NCI-H1105 (cell line): ENCODE results near the gene WWOX.

Source experiments
- DNase-seq: peaks from one replicate; lab custom pipeline; 2025; lab: John Stamatoyannopoulos, UW

Gene WWOX

DNA sequence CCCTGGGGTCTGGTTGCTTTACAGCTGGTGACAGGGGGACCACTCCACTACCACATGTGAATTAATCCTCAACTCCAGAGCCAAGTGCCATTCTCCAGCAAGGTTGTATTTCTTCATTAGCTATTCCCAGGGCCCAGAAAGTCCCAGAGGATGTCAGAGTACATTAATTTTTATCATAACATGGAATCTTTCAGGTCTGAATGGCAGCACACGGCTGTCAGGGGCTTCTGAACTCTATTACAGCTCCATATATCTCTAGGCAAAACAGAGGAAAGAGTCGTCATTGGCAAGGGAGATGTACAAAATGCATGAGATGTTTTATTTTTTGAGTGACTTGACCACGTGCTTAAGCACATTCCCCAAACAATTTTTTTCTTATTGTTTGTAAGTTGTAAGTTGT, 303.4 kb downstream of the WWOX start:
- DNase-seq = no peak

DNA sequence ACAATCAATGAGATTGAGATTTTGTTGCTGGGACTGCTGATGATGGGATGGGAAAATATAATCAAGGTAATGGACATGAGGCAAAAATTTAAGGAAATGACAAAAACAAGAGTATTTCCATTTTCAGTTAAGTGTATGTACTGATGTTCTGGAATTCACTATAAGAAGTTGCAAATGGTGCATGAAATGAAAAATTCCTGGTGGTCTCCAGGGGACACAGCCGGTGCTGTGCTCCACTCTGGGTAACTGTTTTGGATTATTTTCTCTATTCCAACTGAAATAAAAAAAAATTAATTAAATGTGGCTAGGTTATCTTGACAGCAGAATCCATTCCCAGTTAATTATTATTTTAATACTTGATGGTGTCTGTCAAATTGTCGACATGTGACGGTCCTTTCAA, 305.6 kb downstream of the WWOX start:
- DNase-seq = no peak

DNA sequence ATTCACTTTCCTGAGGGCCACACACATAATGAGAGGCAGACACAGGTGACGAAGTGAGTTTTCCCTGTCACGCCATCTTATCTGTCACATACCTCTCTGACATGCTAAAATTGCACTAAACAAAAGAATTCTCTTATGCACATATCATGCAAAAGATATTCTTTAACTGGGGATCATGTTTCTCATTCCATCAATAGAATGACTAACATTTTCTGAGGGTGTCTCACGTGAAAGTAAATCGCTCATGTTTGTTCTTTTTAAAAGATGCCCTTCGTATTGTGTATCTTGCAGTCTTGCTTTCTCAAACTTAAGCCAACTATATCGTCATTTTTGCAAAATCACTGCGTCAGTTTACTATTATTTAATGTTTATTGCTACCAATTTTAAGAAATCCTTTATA, 306.4 kb downstream of the WWOX start:
- DNase-seq = no peak

DNA sequence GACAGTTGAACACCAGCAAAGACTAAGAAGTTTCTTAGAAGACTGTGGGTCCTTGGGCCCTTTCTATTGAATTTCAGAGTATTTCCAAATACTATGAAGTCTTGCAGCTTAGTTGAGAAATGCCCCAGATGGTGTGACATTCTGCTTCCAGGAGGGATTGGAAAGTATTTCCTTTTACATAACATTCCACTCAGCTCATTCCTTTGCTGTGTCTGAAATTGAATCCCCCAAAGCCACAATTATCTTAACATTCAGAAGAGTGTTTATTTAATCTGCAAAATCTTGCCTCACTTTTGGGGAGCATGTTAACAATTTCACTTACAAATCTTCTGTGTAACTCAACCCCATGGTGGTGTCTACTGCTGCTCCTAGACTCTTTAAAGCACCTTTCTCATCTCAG, 307.7 kb downstream of the WWOX start:
- DNase-seq = no peak

DNA sequence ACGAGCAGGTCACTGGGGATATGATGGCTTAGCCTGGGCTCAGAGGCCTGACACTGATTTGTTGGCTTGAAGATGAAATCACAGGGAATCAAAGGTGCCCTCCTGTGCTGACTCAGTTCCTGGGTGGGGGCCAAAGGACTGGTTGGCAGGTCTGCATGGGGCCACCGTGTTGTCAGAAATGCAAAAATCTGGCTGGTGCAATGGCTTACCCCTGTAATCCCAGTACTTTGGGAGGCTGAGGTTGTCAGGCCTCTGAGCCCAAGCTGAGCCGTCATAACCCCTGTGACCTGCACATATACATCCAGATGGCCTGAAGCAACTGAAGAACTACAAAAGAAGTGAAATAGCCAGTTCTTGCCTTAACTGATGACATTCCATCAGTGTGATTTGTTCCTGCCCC, 314.2 kb downstream of the WWOX start:
- DNase-seq = no peak

DNA sequence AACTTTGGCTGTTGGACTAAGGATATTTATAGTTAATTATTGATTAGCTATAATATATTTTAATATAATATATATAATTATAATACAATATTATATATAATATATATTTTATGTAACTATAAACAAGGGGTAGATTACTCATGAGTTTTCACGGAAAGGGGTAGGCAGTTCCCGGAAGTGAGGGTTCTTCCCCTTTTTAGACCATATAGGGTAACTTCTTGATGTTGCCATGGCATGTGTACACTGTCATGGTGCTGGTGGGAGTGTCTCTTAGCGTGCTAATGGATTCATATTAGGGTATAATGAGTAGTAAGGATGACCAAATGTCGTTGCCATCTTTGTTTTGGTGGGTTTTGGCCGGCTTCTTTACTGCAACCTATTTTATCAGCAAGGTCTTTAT, 315.6 kb downstream of the WWOX start:
- no peak for DNase-seq

DNA sequence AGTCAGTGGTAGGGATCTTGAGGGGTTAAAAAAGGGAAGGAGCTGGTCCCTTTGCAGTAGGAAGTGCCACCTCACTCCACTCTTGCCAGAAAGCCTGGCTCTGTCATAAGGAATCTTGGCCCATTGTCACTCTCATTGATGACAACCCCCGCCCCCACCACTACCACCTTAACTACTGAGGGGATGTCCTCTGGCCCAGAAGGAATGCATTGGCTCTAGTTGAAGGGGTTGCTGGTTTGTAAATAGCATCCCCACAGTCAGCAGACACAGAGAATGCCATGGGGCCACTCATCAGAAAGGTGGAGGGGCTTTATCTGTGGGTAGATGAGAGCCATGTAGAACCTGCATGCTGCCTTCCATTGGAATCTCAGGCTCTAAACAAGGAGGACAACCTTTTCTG, 316.2 kb downstream of the WWOX start:
- no peak for DNase-seq

DNA sequence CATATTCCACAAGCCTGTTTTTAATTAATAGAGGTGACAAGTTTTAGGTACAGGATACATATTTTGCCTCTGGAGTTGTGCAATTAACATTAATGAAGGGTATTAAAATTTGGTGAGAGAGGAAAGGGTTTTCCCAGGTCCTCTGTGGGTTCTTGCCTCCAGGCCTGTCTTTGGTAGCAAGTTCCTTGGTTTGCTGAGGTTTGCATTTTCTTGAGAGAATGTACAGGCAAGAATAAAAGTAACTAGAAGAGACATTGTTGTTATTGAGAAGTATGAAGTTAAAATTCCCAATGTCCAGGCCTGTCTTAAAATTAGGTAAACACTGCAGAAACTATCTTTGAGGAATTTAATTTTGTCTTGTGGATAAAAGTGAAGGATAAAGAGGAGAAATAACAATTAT, 316.9 kb downstream of the WWOX start:
- no peak for DNase-seq

DNA sequence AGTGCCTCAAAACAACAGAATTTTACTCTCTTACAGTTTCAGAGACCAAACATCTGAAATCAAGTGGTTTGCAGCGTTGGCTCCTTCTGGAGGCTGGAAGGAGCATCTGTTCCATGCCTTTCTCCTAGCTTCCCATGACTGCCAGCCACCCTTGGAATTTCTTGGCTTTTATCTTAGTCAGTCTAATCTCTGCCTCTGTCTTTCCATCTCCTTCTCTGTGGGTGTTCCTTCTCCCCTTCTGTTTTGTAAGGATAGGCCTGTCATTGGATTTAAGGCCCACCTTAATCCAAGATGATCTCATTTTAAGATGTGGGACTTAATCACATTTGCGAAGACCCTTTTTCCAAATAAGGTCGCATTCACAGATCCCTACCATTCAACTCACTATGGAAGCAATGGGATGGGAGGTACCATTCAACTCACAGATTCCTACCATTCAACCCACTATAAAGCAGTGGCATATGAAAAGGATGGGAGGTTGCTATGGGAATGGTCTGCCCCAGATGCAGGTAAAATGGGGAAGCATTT, 321.8 kb downstream of the WWOX start:
- DNase-seq = no peak

DNA sequence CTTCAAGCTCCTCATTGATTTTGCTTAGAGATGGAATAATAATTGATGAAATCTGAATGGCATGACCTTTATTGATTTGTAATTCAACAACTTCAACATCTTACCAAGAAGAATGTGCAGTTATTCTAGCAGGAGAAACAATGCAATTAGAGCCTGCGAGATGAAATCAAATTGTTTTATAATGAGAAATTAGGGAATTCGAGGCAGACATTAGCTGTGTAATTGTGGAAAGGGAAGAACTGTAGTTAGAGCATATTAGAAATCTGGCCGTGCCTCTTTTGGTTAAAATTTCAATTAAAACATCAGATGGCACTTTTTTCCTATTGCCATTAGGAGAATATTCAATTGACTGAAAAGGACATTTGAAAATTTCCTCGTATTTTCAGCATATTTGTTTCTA, 325.8 kb downstream of the WWOX start:
- DNase-seq = no peak

DNA sequence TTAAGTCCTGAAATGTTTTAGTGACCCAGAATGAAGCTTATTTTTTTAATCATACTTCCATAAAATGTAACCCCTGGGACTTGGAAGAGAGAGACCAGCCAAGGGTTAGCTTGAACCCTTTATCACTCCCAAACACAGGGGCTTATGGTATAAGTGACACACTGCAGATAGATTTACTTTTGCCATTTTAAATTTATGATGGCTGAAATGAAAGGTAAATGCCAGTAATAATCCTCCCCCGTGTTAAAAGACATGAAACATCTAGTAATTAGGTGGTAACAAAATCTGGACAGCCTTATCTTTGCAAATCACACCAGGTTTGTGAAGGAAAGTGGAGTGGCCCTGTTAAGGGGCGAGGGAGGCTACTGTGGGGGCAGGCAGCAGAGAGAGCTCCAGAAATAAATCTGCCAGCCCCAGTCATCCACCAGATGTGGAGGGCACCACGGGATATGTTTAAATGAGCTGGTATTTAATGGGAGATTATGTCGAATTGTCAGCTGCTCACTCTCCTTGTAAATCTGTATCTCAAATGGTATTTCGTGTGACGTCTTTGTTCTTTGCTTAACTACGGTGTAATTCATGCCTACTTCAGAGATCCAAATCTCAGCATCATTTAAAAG, 326.5 kb downstream of the WWOX start:
- DNase-seq = no peak

DNA sequence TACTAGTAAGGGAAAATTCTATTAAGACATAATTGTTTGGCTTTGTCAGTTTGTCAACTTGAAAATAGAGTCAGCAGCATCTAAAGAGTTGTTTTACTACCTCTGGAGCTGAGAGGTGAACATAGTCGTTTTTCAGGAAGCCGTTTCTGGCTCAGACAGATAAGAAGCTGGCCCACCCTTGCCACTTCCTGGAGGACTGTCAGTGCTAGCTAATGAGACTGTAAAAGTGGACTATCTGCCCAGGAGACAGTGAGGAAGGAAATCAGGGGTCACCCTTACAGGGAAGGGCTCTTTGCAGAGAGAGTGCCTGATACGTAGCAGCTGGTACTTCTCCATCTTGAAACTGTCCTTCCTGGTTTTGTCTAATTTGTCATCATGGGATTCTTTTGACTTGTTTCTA, 328.7 kb downstream of the WWOX start:
- no peak for DNase-seq

DNA sequence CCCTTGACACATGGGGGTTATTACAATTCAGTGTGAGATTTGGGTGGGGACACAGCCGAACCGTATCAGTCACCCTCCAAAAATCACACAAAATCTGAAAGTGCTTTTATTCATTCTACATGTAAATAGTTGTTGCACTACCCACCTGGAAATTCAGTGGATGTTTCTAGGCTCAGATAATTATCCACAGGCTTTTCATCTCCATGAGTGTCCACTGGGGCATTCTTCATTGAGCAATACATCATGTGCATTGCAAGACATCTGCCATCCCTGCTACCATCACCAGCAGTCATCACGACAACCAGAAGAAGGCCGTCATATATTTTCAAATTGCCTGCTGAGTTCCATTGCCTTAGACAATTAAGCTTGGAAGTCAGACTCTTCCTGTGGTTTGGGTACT, 330.8 kb downstream of the WWOX start:
- no peak for DNase-seq

DNA sequence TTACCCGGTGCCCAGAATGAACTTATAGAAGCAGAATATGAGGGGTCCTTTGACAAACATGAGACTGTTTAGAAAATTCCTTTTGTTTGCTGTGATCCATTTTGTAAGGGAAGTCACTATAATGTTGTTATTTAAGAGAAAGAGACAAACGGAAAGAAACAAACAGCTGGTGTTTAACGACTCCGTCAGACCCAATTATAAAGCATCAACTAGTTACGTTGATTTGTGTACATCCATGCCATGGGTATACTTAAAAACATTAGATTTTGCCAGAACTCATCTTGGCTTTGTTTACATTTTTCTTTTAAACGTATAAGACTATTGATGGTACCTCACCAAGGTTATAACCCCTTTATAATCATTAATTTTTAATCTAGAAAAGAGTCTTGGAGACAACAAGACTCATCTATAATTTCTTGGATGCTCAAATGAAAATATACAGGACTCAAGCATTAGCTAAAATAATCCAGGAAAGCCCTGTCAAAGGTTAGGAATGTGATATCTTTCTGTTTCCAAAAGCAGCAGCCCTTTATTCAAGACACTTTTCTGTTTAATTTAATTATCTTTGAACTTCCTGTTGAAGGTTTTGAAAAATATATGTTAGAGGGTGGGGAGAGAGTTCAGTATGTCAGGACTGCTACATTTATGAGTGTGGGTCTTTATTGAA, 331.7 kb downstream of the WWOX start:
- no peak for DNase-seq

DNA sequence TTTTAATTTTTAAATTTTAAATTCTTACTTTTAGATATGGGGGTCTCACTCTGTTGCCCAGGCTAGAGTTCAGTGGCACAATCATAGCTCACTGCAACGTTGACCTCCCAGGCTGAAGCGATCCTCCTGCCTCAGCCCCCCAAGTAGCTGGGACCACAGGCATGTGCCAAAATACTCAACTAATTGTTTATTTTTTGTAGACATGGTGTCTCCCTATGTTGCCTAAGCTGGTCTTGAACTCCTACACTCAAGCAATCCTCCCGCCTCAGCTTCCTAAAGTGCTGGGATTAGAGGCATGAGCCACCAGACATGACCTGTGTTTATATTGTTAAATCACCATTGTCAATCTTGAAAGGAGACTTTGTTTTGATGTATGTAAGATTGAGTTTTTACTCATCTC, 332.2 kb downstream of the WWOX start:
- no peak for DNase-seq

DNA sequence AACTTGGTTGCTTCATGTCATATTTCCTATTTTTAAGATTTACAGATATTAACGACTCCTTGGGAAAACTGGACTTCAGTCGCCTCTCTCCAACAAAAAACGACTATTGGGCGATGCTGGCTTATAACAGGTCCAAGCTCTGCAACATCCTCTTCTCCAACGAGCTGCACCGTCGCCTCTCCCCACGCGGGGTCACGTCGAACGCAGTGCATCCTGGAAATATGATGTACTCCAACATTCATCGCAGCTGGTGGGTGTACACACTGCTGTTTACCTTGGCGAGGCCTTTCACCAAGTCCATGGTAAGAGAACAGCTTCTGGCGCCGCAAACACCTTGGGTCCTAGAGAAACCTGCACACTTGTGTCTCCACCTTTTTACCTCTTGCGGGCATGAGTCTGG, 333.0 kb downstream of the WWOX start:
- DNase-seq = no peak

DNA sequence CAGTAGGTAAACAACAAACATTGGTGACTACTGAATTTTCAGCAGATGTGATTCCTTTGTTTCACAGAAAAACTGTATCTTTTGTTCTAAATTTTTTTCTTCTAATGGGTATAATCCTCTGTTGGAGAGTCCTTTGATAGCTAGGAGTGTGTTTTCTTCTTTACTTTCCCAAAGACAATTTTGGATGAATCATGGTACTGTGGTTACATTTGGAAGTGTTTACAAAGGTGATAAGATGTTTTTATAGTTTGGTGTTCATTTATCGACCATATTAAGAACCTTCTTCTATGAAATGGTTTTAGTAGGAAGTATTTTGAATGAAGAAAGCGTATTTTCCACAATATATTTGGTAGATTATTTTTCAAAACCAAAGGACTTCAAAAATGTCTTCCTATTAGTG, 333.7 kb downstream of the WWOX start:
- DNase-seq = no peak

DNA sequence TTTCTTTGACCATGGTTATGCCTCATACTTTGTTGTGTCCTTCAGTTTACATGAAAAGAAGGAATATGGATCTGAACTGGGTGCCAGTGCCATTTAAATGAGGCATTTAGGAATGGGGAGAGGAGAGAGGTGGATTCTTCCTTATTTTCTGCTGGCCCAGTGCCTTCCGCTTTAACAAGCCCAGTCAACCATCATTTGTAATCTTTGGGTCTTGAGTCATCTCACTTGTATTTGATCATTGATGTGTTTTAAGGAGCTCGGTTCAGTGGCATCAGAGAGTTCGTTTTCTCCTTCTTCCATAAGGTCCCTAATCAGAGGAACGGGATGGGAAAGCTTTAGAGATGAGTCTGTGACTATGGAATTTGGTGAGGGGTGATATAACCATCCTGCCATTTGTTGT, 334.9 kb downstream of the WWOX start:
- no peak for DNase-seq

DNA sequence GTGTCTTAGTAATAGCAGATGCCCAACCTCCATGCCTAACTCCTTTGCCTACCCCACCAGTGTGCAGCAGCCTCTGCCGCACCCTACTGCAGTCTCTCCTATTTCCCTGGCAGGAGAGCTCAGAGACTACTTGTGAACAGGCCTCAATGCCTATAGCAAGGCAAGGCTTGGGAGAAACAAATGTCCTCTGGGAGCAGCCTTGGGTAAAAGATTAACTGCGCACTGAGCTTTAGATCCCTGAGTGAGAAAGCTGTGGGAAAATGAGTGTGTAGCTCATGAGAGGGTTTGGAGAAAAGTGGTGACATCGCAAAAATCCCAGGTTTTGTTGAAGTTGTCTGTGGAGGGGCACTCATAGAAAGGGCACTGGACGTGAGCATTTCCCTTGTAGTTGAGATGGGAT, 335.8 kb downstream of the WWOX start:
- no peak for DNase-seq

DNA sequence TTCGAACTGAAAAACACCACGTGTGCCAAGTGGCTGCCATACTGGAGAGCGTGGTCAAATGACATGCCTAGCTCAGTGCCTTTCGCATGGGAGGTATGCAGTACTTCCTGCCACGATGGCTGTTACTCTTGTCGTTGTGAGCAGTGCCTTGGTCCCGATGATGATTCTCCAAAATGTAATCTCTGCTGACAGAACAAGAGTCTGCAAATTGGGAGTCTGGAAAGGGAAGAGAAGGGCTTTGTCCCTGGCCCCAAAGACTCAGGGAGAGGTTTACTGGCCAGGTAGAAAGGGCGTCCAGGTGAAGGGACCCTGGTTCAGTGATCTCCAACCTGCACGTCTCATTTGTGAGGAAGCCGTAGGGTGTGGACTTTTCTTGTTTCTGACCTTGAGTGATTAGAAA, 336.6 kb downstream of the WWOX start:
- no peak for DNase-seq

DNA sequence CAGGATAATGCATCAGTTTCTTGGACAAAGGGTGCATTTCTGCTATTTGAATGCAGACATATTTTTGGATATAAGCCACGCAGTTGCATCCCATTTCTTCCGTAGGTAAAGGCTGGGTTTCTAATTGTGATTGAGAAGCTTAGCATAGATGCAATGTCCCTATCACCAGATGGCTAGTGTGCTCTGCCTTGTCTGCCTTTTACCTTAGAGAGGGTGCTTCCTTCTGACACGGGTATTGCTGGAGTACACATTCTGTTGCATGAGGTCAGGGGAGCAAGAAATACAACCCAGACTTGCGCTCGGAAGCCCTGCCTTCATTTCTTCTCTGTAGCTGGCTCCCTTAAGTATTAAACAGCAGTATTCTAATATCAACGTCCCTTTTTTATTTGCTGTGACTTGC, 337.4 kb downstream of the WWOX start:
- DNase-seq = no peak

DNA sequence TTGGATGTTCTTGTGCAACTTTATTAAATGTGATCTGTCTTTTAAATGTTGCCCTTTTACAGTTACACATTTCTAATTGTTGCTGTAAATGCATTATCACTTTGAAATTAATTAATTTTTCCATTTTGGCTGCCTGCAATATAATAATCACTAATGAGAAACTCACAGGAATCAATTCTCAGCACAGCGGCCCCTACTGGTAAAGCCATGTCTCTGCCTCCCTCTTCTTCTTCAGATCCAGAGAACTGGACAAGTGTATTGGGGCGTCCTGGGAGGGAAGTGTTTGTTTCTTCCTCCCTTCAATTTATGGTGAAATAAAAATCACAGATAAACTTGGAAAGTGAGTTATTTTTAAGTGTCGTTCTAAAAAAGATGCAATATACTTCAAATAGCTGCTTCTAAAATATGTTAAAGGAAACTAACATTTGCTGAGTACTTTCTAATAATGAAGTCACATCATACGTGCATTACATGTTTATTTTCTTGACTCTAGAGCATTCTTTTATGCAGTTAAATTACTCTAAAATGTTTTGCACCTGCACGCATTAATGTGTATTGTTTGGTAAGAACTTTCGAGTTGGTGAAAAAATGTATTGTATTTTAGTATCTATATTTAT, 338.0 kb downstream of the WWOX start:
- no peak for DNase-seq

DNA sequence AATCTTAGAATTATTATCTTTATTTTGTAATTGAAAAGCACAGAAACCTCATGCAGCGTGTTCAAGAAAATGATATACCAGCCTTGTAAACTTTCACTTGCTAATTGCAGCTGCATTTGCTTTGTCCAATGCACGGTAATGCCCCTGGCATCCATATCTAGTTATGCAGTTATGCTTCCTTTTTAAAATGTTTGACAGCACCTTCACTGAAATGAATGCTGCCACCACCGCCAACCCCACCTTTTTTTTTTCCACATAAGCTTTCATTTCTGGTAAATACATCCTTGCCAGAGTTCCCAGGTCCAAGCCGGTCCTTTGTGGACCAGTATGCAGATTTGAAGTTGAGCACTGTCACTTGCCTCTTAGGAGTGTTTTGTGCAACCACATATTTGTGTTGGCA, 338.8 kb downstream of the WWOX start:
- no peak for DNase-seq

DNA sequence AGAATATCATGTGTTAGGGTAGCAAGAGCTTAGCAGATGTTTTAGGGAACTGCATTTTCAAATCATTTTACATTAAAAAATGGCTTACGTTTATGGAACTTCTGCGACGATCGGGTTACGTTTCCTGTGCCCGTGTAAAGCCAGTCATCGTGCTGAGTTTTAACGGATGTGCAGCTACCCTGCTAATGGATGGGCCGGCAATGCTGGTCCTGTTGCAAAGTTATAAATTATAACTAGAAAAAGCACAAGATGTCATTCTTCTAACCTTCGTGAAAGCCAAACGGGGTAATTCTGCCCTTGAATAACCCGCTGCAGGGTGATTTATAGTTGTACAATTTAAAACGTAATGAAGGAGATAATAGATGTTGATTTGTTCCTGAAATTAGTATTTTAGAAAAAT, 339.2 kb downstream of the WWOX start:
- DNase-seq = no peak
